ENCODE measurements around the gene NFIA. TPM values are rescaled to one million over a fixed set of nuclear protein-coding genes. Genes with fewer than 3 reads are reported as not detected.
A peak's percentile ranks its signal among the peaks of the same experiment; 100 is the strongest.

Gene NFIA
- total RNA-seq, 3 donors from 2014 or later: 54.9 to 87.5 (median 79.6) TPM

GRCh38 chr1:61445269-61445825 is 363.0 kb downstream of the NFIA start:
- Histone ChIP-seq H3K9me3 (no peaks in the 10 kb centered on the region), H3K27me3 (no peaks in the 10 kb centered on the region), H3K27ac (peak overlapping the region; percentile 74 to 81), H3K36me3 (no peaks in the 10 kb centered on the region), H3K4me3 (no peak overlapping the region), H3K4me1 (peaks cover 13 to 26% of the 10 kb centered on the region in 2 donors)
- peak in 1 of 3 donors; percentile 26 for TF ChIP-seq POLR2AphosphoS5 (IDR thresholded peaks at IDR 0.05)
- no peak for TF ChIP-seq POLR2A (IDR thresholded peaks at IDR 0.05)
- TF ChIP-seq, protein P1, sequence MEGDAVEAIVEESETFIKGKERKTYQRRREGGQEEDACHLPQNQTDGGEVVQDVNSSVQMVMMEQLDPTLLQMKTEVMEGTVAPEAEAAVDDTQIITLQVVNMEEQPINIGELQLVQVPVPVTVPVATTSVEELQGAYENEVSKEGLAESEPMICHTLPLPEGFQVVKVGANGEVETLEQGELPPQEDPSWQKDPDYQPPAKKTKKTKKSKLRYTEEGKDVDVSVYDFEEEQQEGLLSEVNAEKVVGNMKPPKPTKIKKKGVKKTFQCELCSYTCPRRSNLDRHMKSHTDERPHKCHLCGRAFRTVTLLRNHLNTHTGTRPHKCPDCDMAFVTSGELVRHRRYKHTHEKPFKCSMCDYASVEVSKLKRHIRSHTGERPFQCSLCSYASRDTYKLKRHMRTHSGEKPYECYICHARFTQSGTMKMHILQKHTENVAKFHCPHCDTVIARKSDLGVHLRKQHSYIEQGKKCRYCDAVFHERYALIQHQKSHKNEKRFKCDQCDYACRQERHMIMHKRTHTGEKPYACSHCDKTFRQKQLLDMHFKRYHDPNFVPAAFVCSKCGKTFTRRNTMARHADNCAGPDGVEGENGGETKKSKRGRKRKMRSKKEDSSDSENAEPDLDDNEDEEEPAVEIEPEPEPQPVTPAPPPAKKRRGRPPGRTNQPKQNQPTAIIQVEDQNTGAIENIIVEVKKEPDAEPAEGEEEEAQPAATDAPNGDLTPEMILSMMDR (IDR thresholded peaks at IDR 0.05): no peak
- DNase-seq (ENCODE audit: low spot score in 2 of 2): no peak
- intact Hi-C loops (cut with DNase I; ENCODE audit: low total_unique reads): loop anchor here (10.0 kb wide), 1 partner anchor 391 kb away; no protein-coding TSS in a partner anchor

DNA sequence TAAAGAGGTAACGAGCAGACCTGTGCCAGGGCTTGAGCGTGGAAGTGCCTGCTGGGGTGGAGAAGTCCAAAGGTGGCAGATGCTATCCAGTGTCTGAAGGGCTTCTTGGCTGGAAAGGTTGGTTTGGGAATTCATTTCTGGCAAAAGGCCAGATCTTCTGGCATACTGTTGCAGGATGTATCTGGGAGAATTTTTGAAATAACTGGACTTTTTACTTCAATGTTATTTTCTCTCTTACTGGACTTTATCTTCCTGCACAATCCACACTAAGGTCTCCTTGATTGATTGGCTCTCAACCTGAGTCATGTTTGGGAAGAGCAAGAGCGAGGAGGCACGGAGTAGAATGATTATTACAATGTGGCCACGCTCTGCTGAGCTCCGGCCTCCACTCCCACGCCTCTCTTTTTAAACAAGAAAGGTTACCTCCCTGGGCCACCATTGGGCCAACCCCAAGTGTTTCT is 364.2 kb downstream of the NFIA start:
- intact Hi-C loops (cut with DNase I; ENCODE audit: low total_unique reads): loop anchor here (10.0 kb wide), 1 partner anchor 392 kb away; no protein-coding TSS in a partner anchor
- Histone ChIP-seq H3K36me3 (no peaks in the 10 kb centered on the region), H3K27me3 (no peaks in the 10 kb centered on the region), H3K4me3 (no peak overlapping the region), H3K27ac (peak overlapping the region; percentile 74 to 81), H3K4me1 (peaks cover 13 to 35% of the 10 kb centered on the region in 2 donors), H3K9me3 (no peaks in the 10 kb centered on the region)
- DNase-seq (ENCODE audit: low spot score in 2 of 2): no peak
- no peak for TF ChIP-seq POLR2AphosphoS5 (IDR thresholded peaks at IDR 0.05)
- TF ChIP-seq, protein P1 (IDR thresholded peaks at IDR 0.05): no peak

- DNase-seq (ENCODE audit: low spot score in 2 of 2): no peak
- intact Hi-C loops (cut with DNase I; ENCODE audit: low total_unique reads): loop anchor here (10.0 kb wide), 1 partner anchor 393 kb away; no protein-coding TSS in a partner anchor
- H3K4me3 ChIP-seq: no peak overlapping the region
- no peaks in the 10 kb centered on the region for H3K9me3 ChIP-seq
- no peaks in the 10 kb centered on the region for H3K36me3 ChIP-seq
- H3K4me1 ChIP-seq: peaks cover 13 to 37% of the 10 kb centered on the region in 2 donors
- H3K27ac ChIP-seq: peak overlapping the region; percentile 69 to 81
- TF ChIP-seq POLR2A (IDR thresholded peaks at IDR 0.05) (no peak), POLR2AphosphoS5 (IDR thresholded peaks at IDR 0.05) (no peak)
- TF ChIP-seq, protein P1 (IDR thresholded peaks at IDR 0.05): no peak
- H3K27me3 ChIP-seq: no peaks in the 10 kb centered on the region
Measured at GRCh38 chr1:61447106-61447967, 365.0 kb downstream of the NFIA start.

GRCh38 chr1:61447968-61448430 is 365.6 kb downstream of the NFIA start:
- no peak for DNase-seq (ENCODE audit: low spot score in 2 of 2)
- TF ChIP-seq, protein P1 (IDR thresholded peaks at IDR 0.05): no peak
- TF ChIP-seq POLR2AphosphoS5 (IDR thresholded peaks at IDR 0.05) (no peak), POLR2A (IDR thresholded peaks at IDR 0.05) (no peak)
- Histone ChIP-seq H3K27ac (peak overlapping the region; percentile 69 to 81), H3K4me1 (peaks cover 13 to 37% of the 10 kb centered on the region in 2 donors), H3K4me3 (no peak overlapping the region), H3K9me3 (no peaks in the 10 kb centered on the region), H3K36me3 (no peaks in the 10 kb centered on the region), H3K27me3 (no peaks in the 10 kb centered on the region)
- intact Hi-C loops (cut with DNase I; ENCODE audit: low total_unique reads): loop anchor here (10.0 kb wide), 1 partner anchor 393 kb away; no protein-coding TSS in a partner anchor
